GM12878 (cell line): ENCODE measurements around the gene NEUROD1. TPM values are rescaled to one million over a fixed set of nuclear protein-coding genes. Genes with fewer than 3 reads are reported as not detected.

ENCODE experiments used
- ATAC-seq: fragments of 200-7000 bp; cut with Tn5 transposase; 3 replicates; pipeline ENCODE4 v1.9.1; 2020; ENCODE audit warnings: mild to moderate bottlenecking, moderate library complexity
- BruUV-seq: library from RNA; stranded (reverse); fragments of 400-500 nt; replicated peaks from 2 replicates; lab custom pipeline; 2021; lab: Mats Ljungman, UMichigan
- CTCF ChIA-PET: fragments of 300-600 bp; sonication (Branson Sonifier 250); formaldehyde crosslinking; extraction: SDS; loops from one replicate; lab custom pipeline; 2021; ENCODE audit warnings: inconsistent platforms; lab: Yijun Ruan, JAX
- POLR2A ChIA-PET: fragments of 350-600 bp; formaldehyde crosslinking; extraction: SDS; loops from one replicate; lab custom pipeline; 2021; ENCODE audit warnings: inconsistent platforms; lab: Charles Lee
- RAD21 ChIA-PET: fragments of 300-600 bp; sonication (Branson Sonifier 250); formaldehyde crosslinking; loops from one replicate; lab custom pipeline; 2023; ENCODE audit warnings: antibody characterized with exemption; ENCODE audit not compliant: unreplicated experiment; lab: Charles Lee
- SMC1A ChIA-PET: fragments of 300-600 bp; sonication (Branson Sonifier 250); formaldehyde crosslinking; loops from one replicate; lab custom pipeline; 2023; ENCODE audit not compliant: unreplicated experiment, uncharacterized antibody; lab: Charles Lee
- DNase-seq: peaks from one replicate; pipeline ENCODE4 v3.0.0-alpha.2; 2011; ENCODE audit warnings: low read depth, low spot score
- FAIRE-seq: peaks from 3 replicates; lab custom pipeline; 2011; peaks lifted over from hg19 to GRCh38; lab: Jason Lieb, UNC
- H2AFZ ChIP-seq: 2 replicates; pipeline ENCODE4 v1.6.0; 2011; ENCODE audit warnings: low read depth, low read length, control low read depth; ENCODE audit not compliant: control insufficient read depth
- H3K27ac ChIP-seq: 2 replicates; pipeline ENCODE4 v1.5.1; 2011; ENCODE audit warnings: control low read depth; ENCODE audit not compliant: control insufficient read depth, insufficient read depth
- H3K27me3 ChIP-seq, 2 experiments: replicated peaks in 1 of 2; 2 replicates each; pipeline versions ENCODE4 v1.6.0 to v1.6.1; 2011; ENCODE audit warnings: low read length in 1 of 2; ENCODE audit not compliant: control insufficient read depth in 2 of 2, insufficient read depth in 2 of 2
- H3K36me3 ChIP-seq, 2 experiments: 2 replicates each; pipeline ENCODE4 v1.5.1; 2011; ENCODE audit warnings: low read length in 1 of 2; ENCODE audit not compliant: control insufficient read depth in 2 of 2, insufficient read depth in 2 of 2
- H3K4me1 ChIP-seq: 2 replicates; pipeline ENCODE4 v1.6.1; 2011; ENCODE audit warnings: mild to moderate bottlenecking, low read length, moderate library complexity, mixed read lengths; ENCODE audit not compliant: control insufficient read depth, insufficient read depth
- H3K4me2 ChIP-seq: 2 replicates; pipeline ENCODE4 v1.6.0; 2011; ENCODE audit warnings: control low read depth; ENCODE audit not compliant: control insufficient read depth, insufficient read depth
- H3K4me3 ChIP-seq: fragments of 200-600 bp; sonication (generic); 2 replicates; pipeline ENCODE4 v1.5.1; 2016
- H3K79me2 ChIP-seq: 2 replicates; pipeline ENCODE4 v1.6.0; 2011; ENCODE audit warnings: low read length; ENCODE audit not compliant: control insufficient read depth, insufficient read depth
- H3K9ac ChIP-seq: 2 replicates; pipeline ENCODE4 v1.8.0; 2011; ENCODE audit warnings: low read length, control low read depth, mixed read lengths; ENCODE audit not compliant: control insufficient read depth, insufficient read depth
- H3K9me3 ChIP-seq: replicated peaks from 3 replicates; pipeline ENCODE4 v1.5.1; 2011; ENCODE audit warnings: mild to moderate bottlenecking, low read length; ENCODE audit not compliant: control insufficient read depth, insufficient read depth
- H4K20me1 ChIP-seq: 2 replicates; pipeline ENCODE4 v1.6.0; 2011; ENCODE audit not compliant: control insufficient read depth, insufficient read depth
- HDAC2 ChIP-seq: fragments of 200-600 bp; sonication (generic); IDR thresholded peaks from 2 replicates; pipeline ENCODE4 v1.6.1; 2017
- HDAC6 ChIP-seq: fragments of 200-600 bp; sonication (generic); IDR thresholded peaks from one replicate; pipeline ENCODE4 v1.8.0; 2017; ENCODE audit warnings: antibody characterized with exemption; ENCODE audit not compliant: unreplicated experiment
- KAT2A ChIP-seq: conservative IDR thresholded peaks from 2 replicates; pipeline ENCODE4 v1.6.1; 2011; ENCODE audit warnings: low read depth, low read length; ENCODE audit not compliant: control insufficient read depth
- WRNIP1 ChIP-seq: IDR thresholded peaks from 2 replicates; pipeline ENCODE4 v1.6.1; 2011; ENCODE audit warnings: low read depth, low read length, improper control_type of control experiment, borderline replicate concordance
- WGBS: methylation state at CpG from one replicate; pipeline ENCODE4 v1.1.6; 2016; ENCODE audit warnings: low lambda C conversion rate; ENCODE audit not compliant: insufficient replicate concordance, insufficient coverage; ENCODE audit errors: missing lambda C conversion rate; 5-methylcytosine and 5-hydroxymethylcytosine counted together
- in situ Hi-C: fragments of 300-500 bp; cut with MboI; formaldehyde crosslinking; loops from 9 replicates; pipeline ENCODE4 v1.14.3; 2018; ENCODE audit warnings: mixed read lengths
- intact Hi-C: fragments of 100-400 bp; cut with micrococcal nuclease; formaldehyde crosslinking; loops from one replicate; pipeline ENCODE4 v1.14.2; 2022; ENCODE audit not compliant: unreplicated experiment
- polyA plus RNA-seq, 11 experiments: library from polyadenylated mRNA; depleted of rRNA in 4 of 11; unstranded in 6 of 11; stranded (reverse) in 5 of 11; fragments of >200 nt; fragmentation: Nextera tagmentation in 4 of 11; fragmentation: Illumina TruSeq in 1 of 11; extraction: Ambion mirVana in 4 of 11; extraction: Trizol in 1 of 11; gene quantifications; 1 replicate in 1 of 11; 2 replicates in 10 of 11; pipeline versions ENCODE4 v1.2.1 to v1.2.3, GENCODE V29; 2011 to 2016; ENCODE audit warnings: inconsistent platforms in 2 of 11, missing spikeins in 2 of 11, low read depth in 1 of 11
- total RNA-seq, 4 experiments: library from RNA; depleted of rRNA in 3 of 4; stranded (reverse); fragments of >200 nt in 3 of 4; fragmentation: Illumina TruSeq in 1 of 4; extraction: Trizol in 1 of 4; gene quantifications; 2 replicates each; pipeline versions ENCODE4 v1.2.1 to v1.2.3, GENCODE V29; 2013 to 2021
- TF ChIP-seq, protein P1 (sequence below): fragments of 450-650 bp; IDR thresholded peaks from 2 replicates; pipeline ENCODE4 v1.6.1; 2016; ENCODE audit warnings: mild to moderate bottlenecking
- TF ChIP-seq, protein P2 (sequence below): IDR thresholded peaks from 2 replicates; pipeline ENCODE4 v1.6.1; 2012; ENCODE audit warnings: low read depth, low read length, improper control_type of control experiment

Gene NEUROD1
- total and polyA plus RNA-seq, 10 of the 15 experiments (the other 5 are each of a cell fraction or from before 2014, with no cell fraction given): not detected

DNA sequence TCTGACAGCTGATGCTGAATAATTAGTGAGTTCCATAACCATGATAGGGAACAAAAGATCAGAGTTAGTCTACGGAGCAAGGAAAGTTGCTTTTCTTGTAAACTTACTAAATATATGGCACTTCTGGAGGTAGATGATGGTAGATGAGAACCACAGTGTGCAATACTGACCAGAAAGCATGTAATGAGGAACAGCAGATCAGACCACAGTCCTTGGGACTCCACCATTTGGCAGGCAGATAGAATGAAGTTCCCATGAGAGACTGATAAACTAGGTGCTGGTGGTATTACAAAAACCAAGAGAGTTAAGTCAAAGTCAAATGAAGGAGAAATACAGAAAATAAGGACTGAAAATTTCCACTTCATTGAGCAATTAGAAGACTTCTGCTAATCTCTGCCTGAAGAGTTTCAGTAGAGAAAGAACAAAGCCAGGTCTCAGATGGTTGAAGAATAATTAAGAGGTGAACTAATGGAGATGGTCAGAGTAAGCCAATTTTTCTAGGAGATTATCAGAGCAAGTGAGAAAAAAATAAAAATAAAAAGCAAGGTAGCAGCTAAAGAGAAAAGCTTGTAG is 33.8 kb downstream of the NEUROD1 start:
- in situ Hi-C loops (no loop called here), intact Hi-C loops (no loop called here)
- 40% methylated on average over 1 of the region's 1 CpG for WGBS
- Histone ChIP-seq H3K9ac (no peak overlapping the region), H3K27me3 (no peaks in the 10 kb centered on the region), H3K4me3 (no peak overlapping the region), H3K79me2 (no peaks in the 10 kb centered on the region), H4K20me1 (no peaks in the 10 kb centered on the region), H2AFZ (no peak overlapping the region), H3K27ac (no peak overlapping the region), H3K36me3 (no peaks in the 10 kb centered on the region), H3K4me1 (no peaks in the 10 kb centered on the region), H3K9me3 (no peaks in the 10 kb centered on the region), H3K4me2 (no peak overlapping the region)
- ChIA-PET POLR2A (no interaction called here), RAD21 (no interaction called here), SMC1A (interaction anchor here (0.7 to 2.0 kb wide), 8 partner anchors 9 to 68 kb away, joined by 3 to 9 read pairs (median 3); no protein-coding TSS in a partner anchor), CTCF (interaction anchor here (1.0 to 1.9 kb wide), 6 partner anchors 9 to 73 kb away, joined by 3 to 5 read pairs (median 4); no protein-coding TSS in a partner anchor)
- ATAC-seq (no peak), FAIRE-seq (no peak), DNase-seq (no peak)
- TF ChIP-seq HDAC6: no peak
- TF ChIP-seq WRNIP1: no peak
- TF ChIP-seq KAT2A: no peak
- TF ChIP-seq, protein P1, sequence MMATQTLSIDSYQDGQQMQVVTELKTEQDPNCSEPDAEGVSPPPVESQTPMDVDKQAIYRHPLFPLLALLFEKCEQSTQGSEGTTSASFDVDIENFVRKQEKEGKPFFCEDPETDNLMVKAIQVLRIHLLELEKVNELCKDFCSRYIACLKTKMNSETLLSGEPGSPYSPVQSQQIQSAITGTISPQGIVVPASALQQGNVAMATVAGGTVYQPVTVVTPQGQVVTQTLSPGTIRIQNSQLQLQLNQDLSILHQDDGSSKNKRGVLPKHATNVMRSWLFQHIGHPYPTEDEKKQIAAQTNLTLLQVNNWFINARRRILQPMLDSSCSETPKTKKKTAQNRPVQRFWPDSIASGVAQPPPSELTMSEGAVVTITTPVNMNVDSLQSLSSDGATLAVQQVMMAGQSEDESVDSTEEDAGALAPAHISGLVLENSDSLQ: no peak
- TF ChIP-seq HDAC2: no peak
- TF ChIP-seq, protein P2, sequence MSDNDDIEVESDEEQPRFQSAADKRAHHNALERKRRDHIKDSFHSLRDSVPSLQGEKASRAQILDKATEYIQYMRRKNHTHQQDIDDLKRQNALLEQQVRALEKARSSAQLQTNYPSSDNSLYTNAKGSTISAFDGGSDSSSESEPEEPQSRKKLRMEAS: no peak
- no TSS peak for BruUV-seq
